Osteocyte (in vitro differentiated cells): ENCODE results near the gene LRRC28. TPM values are rescaled to one million over a fixed set of nuclear protein-coding genes. Genes with fewer than 3 reads are reported as not detected.

Experiments used
- DNase-seq: peaks from one replicate; pipeline ENCODE4 v3.0.0; 2021; ENCODE audit warnings: mixed read lengths; ENCODE audit not compliant: unreplicated experiment; ENCODE audit errors: extremely low spot score
- H3K27ac Mint-ChIP-seq: one replicate; pipeline ENCODE4 v1.8.0; 2021; ENCODE audit warnings: mild to moderate bottlenecking, mixed read lengths; ENCODE audit not compliant: unreplicated experiment
- H3K27me3 Mint-ChIP-seq: one replicate; pipeline ENCODE4 v1.8.0; 2021; ENCODE audit warnings: mixed read lengths; ENCODE audit not compliant: unreplicated experiment
- H3K36me3 Mint-ChIP-seq: one replicate; pipeline ENCODE4 v1.8.0; 2021; ENCODE audit warnings: mixed read lengths; ENCODE audit not compliant: unreplicated experiment
- H3K4me1 Mint-ChIP-seq: one replicate; pipeline ENCODE4 v1.8.0; 2021; ENCODE audit warnings: mixed read lengths; ENCODE audit not compliant: unreplicated experiment
- H3K4me3 Mint-ChIP-seq: one replicate; pipeline ENCODE4 v1.8.0; 2021; ENCODE audit warnings: mild to moderate bottlenecking, moderate library complexity, mixed read lengths; ENCODE audit not compliant: unreplicated experiment
- H3K9me3 Mint-ChIP-seq: one replicate; pipeline ENCODE4 v1.8.0; 2021; ENCODE audit warnings: mixed read lengths; ENCODE audit not compliant: unreplicated experiment
- CTCF ChIP-seq: fragments of 200-600 bp; sonication (generic); IDR thresholded peaks from 2 replicates; pipeline ENCODE4 v1.5.0; 2021; ENCODE audit warnings: antibody characterized with exemption, mild to moderate bottlenecking, moderate library complexity
- total RNA-seq: library from RNA; stranded (reverse); gene quantifications from 2 replicates; pipeline ENCODE4 v1.2.1, GENCODE V29; 2021

LRRC28 gene
- total RNA-seq, 1 donor from 2014 or later: 27.4 TPM

GRCh38 chr15:99386391-99386790 is 135.1 kb downstream of the LRRC28 start:
- peaks cover 9% of the 10 kb centered on the region for H3K9me3 Mint-ChIP-seq
- H3K27me3 Mint-ChIP-seq: no peaks in the 10 kb centered on the region
- H3K36me3 Mint-ChIP-seq: peaks cover 5% of the 10 kb centered on the region
- DNase-seq: no peak
- peaks cover 29% of the 10 kb centered on the region for H3K4me1 Mint-ChIP-seq
- peak overlapping the region; percentile 15 for H3K4me3 Mint-ChIP-seq
- H3K27ac Mint-ChIP-seq: peak overlapping the region; percentile 72
- TF ChIP-seq CTCF: no peak

- Mint-ChIP-seq H3K4me1 (peaks cover 29% of the 10 kb centered on the region), H3K27ac (peak overlapping the region; percentile 9), H3K27me3 (no peaks in the 10 kb centered on the region), H3K9me3 (peaks cover 16% of the 10 kb centered on the region), H3K4me3 (no peak overlapping the region), H3K36me3 (peaks cover 8% of the 10 kb centered on the region)
- no peak for DNase-seq
- TF ChIP-seq CTCF: no peak
Observed at GRCh38 chr15:99387421-99388168, 136.3 kb downstream of the LRRC28 start.

GRCh38 chr15:99390667-99391066 is 139.4 kb downstream of the LRRC28 start:
- Mint-ChIP-seq H3K4me1 (peaks cover 20% of the 10 kb centered on the region), H3K36me3 (peaks cover 8% of the 10 kb centered on the region), H3K27ac (no peak overlapping the region), H3K9me3 (peaks cover 20% of the 10 kb centered on the region), H3K27me3 (no peaks in the 10 kb centered on the region), H3K4me3 (no peak overlapping the region)
- TF ChIP-seq CTCF: no peak
- no peak for DNase-seq

- peak overlapping the region; percentile 6 for H3K27ac Mint-ChIP-seq
- H3K4me3 Mint-ChIP-seq: no peak overlapping the region
Observed at GRCh38 chr15:99393641-99394040, 142.4 kb downstream of the LRRC28 start.

More at GRCh38 chr15:99393641-99394040, 142.4 kb downstream of the LRRC28 start:
- peaks cover 20% of the 10 kb centered on the region for H3K9me3 Mint-ChIP-seq
- no peak for TF ChIP-seq CTCF
- no peaks in the 10 kb centered on the region for H3K27me3 Mint-ChIP-seq
- H3K4me1 Mint-ChIP-seq: peaks cover 7% of the 10 kb centered on the region
- H3K36me3 Mint-ChIP-seq: peaks cover 8% of the 10 kb centered on the region
- no peak for DNase-seq
